ENCODE measurements around the gene ZFYVE28.

GRCh38 chr4:2245787-2246275, 172.6 kb downstream of the ZFYVE28 start:
- TF ChIP-seq CTCF (IDR thresholded peaks at IDR 0.05), result no peak
- no peak for TF ChIP-seq EP300 (IDR thresholded peaks at IDR 0.05)
